Lower lobe of right lung (tissue), 2 donors: ENCODE results near the gene KCNA5. TPM values are rescaled to one million over a fixed set of nuclear protein-coding genes. Genes with fewer than 3 reads are reported as not detected.

ENCODE experiments used
- ATAC-seq, 2 donors: fragments of 200-7000 bp; cut with Tn5 transposase; one replicate each; pipeline ENCODE4 v1.9.1; 2020 to 2022; ENCODE audit warnings: mild to moderate bottlenecking in 2 of 2, moderate library complexity in 2 of 2
- DNase-seq: peaks from one replicate; pipeline ENCODE4 v3.0.0-alpha.2; 2020
- H3K27ac ChIP-seq: fragments of 200-600 bp; one replicate; pipeline ENCODE4 v1.8.0; 2022
- H3K27me3 ChIP-seq: fragments of 200-600 bp; one replicate; pipeline ENCODE4 v1.8.0; 2022; ENCODE audit warnings: low read depth
- H3K36me3 ChIP-seq: fragments of 200-600 bp; one replicate; pipeline ENCODE4 v1.8.0; 2022; ENCODE audit warnings: mild to moderate bottlenecking
- H3K4me1 ChIP-seq: fragments of 200-600 bp; one replicate; pipeline ENCODE4 v1.8.0; 2022
- H3K4me3 ChIP-seq: fragments of 200-600 bp; one replicate; pipeline ENCODE4 v1.8.0; 2022; ENCODE audit warnings: mild to moderate bottlenecking
- H3K9me3 ChIP-seq: fragments of 200-600 bp; one replicate; pipeline ENCODE4 v1.8.0; 2022
- intact Hi-C: fragments of 100-400 bp; cut with DNase I; formaldehyde crosslinking; loops from one replicate; pipeline ENCODE4 v1.11.0; 2022
- long read RNA-seq: library from polyadenylated mRNA; unstranded; transcript quantifications from one replicate; pipeline ENCODE4 v2.0.0, GENCODE V29; 2021
- total RNA-seq: library from RNA; stranded (reverse); fragmentation: NEBNext Ultra II Directional; extraction: Animal tissue kit (Norgen Biotek cat#: 25700); gene quantifications from one replicate; pipeline ENCODE4 v1.2.1, GENCODE V29; 2021
- TF ChIP-seq, protein P1 (sequence below): fragments of 200-600 bp; IDR thresholded peaks from one replicate; pipeline ENCODE4 v1.8.0; 2022; ENCODE audit warnings: antibody characterized with exemption, mild to moderate bottlenecking
- donor health status: DM: no; HTN: yes; CAD: no; lungs with severe emphysema.

KCNA5 gene
- total RNA-seq: 1.5 TPM
- long read RNA-seq, partial matches to known transcripts: 0 of 4 reads
- long read RNA-seq, other reads (novel, unspliced or antisense): 0 of 4 reads

DNA sequence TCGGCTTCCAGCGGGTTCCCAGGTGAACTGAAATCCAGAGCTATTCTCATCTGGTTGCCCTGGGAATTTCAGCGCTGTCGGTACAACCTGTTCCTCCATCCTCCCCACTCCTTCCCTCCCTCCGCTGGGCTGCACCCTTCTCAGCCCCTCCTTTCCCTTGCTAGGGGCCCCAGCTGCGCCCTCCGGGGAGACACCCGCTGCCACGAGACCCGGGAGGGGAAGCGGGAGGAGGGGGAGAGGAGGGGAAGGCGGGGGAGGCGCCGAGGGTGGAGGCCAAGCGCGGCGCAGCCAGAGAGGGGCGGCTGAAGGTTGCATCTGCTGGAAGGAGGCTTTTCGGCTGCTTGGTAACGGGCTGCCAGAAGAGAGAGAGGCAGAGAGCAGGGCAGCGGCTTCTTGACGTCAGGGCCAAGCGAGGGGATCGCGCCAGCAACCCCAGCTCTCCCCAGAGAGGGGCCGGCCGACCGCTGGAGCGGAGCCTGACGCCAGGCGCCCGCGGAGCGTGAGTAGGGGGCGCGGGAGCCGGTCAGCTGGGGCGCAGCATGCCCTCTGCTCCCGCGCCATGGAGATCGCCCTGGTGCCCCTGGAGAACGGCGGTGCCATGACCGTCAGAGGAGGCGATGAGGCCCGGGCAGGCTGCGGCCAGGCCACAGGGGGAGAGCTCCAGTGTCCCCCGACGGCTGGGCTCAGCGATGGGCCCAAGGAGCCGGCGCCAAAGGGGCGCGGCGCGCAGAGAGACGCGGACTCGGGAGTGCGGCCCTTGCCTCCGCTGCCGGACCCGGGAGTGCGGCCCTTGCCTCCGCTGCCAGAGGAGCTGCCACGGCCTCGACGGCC is at the start of gene KCNA5:
TSS of gene KCNA5 (plus strand) at position 291 of the 831 bp plus-strand sequence. CDS start at position 560, 269 bp downstream.
- no peaks in the 10 kb centered on the region for H3K36me3 ChIP-seq
- intact Hi-C loops: no loop called here
- H3K9me3 ChIP-seq: no peaks in the 10 kb centered on the region
- TF ChIP-seq, protein P1, sequence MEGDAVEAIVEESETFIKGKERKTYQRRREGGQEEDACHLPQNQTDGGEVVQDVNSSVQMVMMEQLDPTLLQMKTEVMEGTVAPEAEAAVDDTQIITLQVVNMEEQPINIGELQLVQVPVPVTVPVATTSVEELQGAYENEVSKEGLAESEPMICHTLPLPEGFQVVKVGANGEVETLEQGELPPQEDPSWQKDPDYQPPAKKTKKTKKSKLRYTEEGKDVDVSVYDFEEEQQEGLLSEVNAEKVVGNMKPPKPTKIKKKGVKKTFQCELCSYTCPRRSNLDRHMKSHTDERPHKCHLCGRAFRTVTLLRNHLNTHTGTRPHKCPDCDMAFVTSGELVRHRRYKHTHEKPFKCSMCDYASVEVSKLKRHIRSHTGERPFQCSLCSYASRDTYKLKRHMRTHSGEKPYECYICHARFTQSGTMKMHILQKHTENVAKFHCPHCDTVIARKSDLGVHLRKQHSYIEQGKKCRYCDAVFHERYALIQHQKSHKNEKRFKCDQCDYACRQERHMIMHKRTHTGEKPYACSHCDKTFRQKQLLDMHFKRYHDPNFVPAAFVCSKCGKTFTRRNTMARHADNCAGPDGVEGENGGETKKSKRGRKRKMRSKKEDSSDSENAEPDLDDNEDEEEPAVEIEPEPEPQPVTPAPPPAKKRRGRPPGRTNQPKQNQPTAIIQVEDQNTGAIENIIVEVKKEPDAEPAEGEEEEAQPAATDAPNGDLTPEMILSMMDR: no peak
- H3K27me3 ChIP-seq: peaks cover 57% of the 10 kb centered on the region
- no peaks in the 10 kb centered on the region for H3K4me1 ChIP-seq
- peak in 1 of 2 donors; percentile 18 for ATAC-seq
- no peak for DNase-seq
- no peak within 1 kb of the TSS for H3K27ac ChIP-seq
- no peak within 1 kb of the TSS for H3K4me3 ChIP-seq

DNA sequence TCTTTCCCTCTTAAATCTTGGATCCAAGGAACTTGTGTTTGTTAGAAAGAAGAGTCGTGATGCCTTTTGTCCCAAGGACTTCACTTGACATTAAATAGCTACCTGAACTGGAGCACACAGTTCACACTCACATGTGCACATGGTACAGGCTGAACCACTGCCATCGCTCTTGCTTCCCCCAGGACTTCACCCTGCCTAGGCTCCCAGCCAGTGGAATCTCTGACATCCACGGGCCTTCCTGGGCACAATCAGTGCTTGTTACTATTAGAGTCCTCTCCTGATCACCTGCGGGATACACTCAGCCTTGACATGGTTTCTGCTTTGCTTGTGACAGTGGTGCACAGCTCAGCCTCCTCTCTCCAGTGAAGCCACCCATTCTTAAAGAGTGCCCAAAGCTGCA is 49.1 kb upstream of the KCNA5 start:
- no peaks in the 10 kb centered on the region for H3K9me3 ChIP-seq
- no peaks in the 10 kb centered on the region for H3K4me1 ChIP-seq
- intact Hi-C loops: no loop called here
- TF ChIP-seq, protein P1: no peak
- ATAC-seq: no peak
- DNase-seq: no peak
- H3K36me3 ChIP-seq: no peaks in the 10 kb centered on the region
- H3K27ac ChIP-seq: no peak overlapping the region
- peaks cover 35% of the 10 kb centered on the region for H3K27me3 ChIP-seq
- H3K4me3 ChIP-seq: no peak overlapping the region

DNA sequence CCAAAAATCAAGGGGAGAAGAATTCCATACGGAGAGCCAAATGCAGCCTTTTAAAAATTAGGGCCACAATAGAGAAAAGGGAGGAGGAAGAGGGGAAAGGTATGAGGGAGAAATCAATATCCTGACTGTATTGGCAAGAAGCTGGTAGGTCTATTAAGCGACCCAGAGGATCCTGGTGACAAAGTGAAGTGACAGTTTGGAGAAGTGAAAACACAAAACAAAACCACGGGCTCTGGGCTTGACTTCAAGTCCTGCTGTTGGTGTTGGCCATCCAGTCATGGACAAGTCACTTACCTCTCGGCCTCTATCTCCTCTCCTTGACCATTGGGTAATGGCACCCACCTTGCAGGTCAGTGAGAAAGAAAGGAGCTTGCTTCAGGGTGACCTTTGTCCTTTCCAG is 47.0 kb upstream of the KCNA5 start:
- H3K4me1 ChIP-seq: no peaks in the 10 kb centered on the region
- ATAC-seq (no peak), DNase-seq (no peak)
- no peak overlapping the region for H3K4me3 ChIP-seq
- no peak overlapping the region for H3K27ac ChIP-seq
- TF ChIP-seq, protein P1: no peak
- intact Hi-C loops: no loop called here
- H3K27me3 ChIP-seq: peaks cover 25% of the 10 kb centered on the region
- no peaks in the 10 kb centered on the region for H3K36me3 ChIP-seq
- no peaks in the 10 kb centered on the region for H3K9me3 ChIP-seq

DNA sequence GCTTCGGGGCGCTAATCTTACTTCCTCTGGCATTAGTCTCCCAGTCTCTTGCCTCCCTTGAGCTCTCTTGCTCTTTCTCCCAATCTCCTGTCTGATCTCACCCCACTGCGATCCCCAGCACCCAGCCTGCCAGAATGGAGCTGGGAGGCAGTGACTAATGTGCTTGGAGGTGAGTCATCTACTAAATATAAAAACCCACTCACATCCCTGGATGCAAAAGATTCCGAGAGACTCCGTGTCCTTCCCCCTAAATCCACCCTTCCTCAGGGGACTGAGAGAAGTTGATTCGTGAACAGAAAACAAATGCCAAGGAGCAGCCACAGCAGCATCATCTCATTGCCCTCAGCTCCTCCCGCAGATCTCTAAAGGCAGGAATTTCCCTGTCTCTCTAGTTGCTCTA is 45.7 kb upstream of the KCNA5 start:
- DNase-seq: no peak
- TF ChIP-seq, protein P1: no peak
- no peak overlapping the region for H3K27ac ChIP-seq

DNA sequence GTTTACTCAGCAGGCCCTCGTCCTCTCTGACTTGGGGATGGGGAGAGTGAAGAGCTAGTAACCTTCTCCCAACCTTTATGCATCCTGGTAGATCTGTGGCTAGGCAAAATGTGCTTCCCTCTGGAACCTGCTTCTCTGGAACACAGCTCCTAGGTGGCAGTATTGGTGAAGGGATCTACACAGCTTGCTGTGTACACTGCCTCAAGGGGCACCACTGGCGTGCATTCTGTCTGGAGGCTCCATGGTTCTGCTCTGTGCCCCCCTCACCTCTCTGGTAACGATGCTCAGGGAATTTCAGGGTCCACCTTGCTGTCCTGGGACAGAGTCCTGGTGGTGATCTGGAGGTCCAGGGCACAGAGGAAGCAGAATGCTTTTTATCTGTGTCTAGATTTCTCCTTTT is 43.5 kb upstream of the KCNA5 start:
- TF ChIP-seq, protein P1: no peak
- no peak for ATAC-seq
- Histone ChIP-seq H3K4me3 (no peak overlapping the region), H3K36me3 (no peaks in the 10 kb centered on the region), H3K27ac (no peak overlapping the region), H3K4me1 (no peaks in the 10 kb centered on the region), H3K9me3 (no peaks in the 10 kb centered on the region), H3K27me3 (peaks cover 9% of the 10 kb centered on the region)
- DNase-seq: no peak
- intact Hi-C loops: no loop called here

More for the DNA sequence above, 45.7 kb upstream of the KCNA5 start:
- Histone ChIP-seq H3K9me3 (no peaks in the 10 kb centered on the region), H3K4me1 (no peaks in the 10 kb centered on the region), H3K27me3 (peaks cover 19% of the 10 kb centered on the region), H3K36me3 (no peaks in the 10 kb centered on the region), H3K4me3 (no peak overlapping the region)
- no peak for ATAC-seq
- intact Hi-C loops: no loop called here
